ENCODE data around the gene MTMR10.

DNA sequence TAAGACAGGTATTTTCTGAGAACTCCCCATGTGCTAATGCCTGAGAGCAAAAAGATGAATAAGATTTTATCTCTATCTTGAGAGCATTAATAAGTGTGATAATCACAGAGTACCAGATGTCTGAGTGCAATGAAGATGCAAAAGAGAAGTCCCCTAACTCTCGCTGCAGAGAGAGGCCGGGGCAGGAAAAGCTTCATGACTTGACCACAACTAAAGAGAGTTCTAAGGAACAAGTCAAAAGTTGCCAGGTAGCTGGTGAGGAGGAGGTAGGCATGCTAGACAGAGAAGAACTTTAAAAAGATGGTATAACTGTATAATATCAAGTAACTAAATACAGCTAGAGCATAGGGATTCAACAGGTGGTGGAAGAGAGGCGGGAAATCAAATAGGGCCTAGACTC lies 28.8 kb downstream of the MTMR10 start:
- no peak for TF ChIP-seq POLR2A (IDR thresholded peaks at IDR 0.05)
- TF ChIP-seq, protein P1, sequence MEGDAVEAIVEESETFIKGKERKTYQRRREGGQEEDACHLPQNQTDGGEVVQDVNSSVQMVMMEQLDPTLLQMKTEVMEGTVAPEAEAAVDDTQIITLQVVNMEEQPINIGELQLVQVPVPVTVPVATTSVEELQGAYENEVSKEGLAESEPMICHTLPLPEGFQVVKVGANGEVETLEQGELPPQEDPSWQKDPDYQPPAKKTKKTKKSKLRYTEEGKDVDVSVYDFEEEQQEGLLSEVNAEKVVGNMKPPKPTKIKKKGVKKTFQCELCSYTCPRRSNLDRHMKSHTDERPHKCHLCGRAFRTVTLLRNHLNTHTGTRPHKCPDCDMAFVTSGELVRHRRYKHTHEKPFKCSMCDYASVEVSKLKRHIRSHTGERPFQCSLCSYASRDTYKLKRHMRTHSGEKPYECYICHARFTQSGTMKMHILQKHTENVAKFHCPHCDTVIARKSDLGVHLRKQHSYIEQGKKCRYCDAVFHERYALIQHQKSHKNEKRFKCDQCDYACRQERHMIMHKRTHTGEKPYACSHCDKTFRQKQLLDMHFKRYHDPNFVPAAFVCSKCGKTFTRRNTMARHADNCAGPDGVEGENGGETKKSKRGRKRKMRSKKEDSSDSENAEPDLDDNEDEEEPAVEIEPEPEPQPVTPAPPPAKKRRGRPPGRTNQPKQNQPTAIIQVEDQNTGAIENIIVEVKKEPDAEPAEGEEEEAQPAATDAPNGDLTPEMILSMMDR (IDR thresholded peaks at IDR 0.05) = no peak
